Neuronal stem cell (in vitro differentiated cells): ENCODE results near the gene TNRC6B.
A peak's percentile ranks its signal among the peaks of the same experiment; 100 is the strongest.

Experiments
- DNase-seq: peaks from one replicate; pipeline ENCODE4 v3.0.0-alpha.2; 2013; ENCODE audit warnings: low spot score
- H2AFZ ChIP-seq: one replicate; pipeline ENCODE4 v1.6.1; 2013; ENCODE audit warnings: mild to moderate bottlenecking, low read length, inconsistent platforms
- H2AK5ac ChIP-seq: 2 replicates; pipeline ENCODE4 v1.6.1; 2013; ENCODE audit warnings: low read depth, mild to moderate bottlenecking, inconsistent platforms, low read length, moderate library complexity, mixed read lengths
- H2BK120ac ChIP-seq: 2 replicates; pipeline ENCODE4 v1.6.1; 2013; ENCODE audit warnings: low read depth, mild to moderate bottlenecking, inconsistent platforms, low read length, moderate library complexity, mixed read lengths
- H2BK12ac ChIP-seq: one replicate; pipeline ENCODE4 v1.6.1; 2013; ENCODE audit warnings: low read length, inconsistent platforms
- H2BK15ac ChIP-seq: 2 replicates; pipeline ENCODE4 v1.6.1; 2013; ENCODE audit warnings: mild to moderate bottlenecking, low read length, inconsistent platforms, mixed read lengths
- H2BK5ac ChIP-seq: one replicate; pipeline ENCODE4 v1.6.1; 2013; ENCODE audit warnings: inconsistent platforms, mild to moderate bottlenecking, low read length, moderate library complexity
- H3K14ac ChIP-seq: one replicate; pipeline ENCODE4 v1.6.1; 2013; ENCODE audit warnings: low read length, inconsistent platforms
- H3K18ac ChIP-seq: 2 replicates; pipeline ENCODE4 v1.6.1; 2013; ENCODE audit warnings: low read length, inconsistent platforms
- H3K23ac ChIP-seq: 2 replicates; pipeline ENCODE4 v1.6.1; 2013; ENCODE audit warnings: low read depth, mild to moderate bottlenecking, mixed read lengths, low read length, inconsistent platforms; ENCODE audit not compliant: poor library complexity
- H3K27ac ChIP-seq: replicated peaks from 3 replicates; pipeline ENCODE4 v1.5.1; 2013; ENCODE audit warnings: low read length, inconsistent platforms
- H3K27me3 ChIP-seq, 3 experiments: 2 replicates each; pipeline ENCODE4 v1.6.1; 2013; ENCODE audit warnings: low read length in 3 of 3, mild to moderate bottlenecking in 2 of 3, inconsistent platforms in 1 of 3, low read depth in 1 of 3, mixed read lengths in 1 of 3, moderate library complexity in 1 of 3; ENCODE audit not compliant: control insufficient read depth in 3 of 3, insufficient read depth in 3 of 3
- H3K36me3 ChIP-seq, 2 donors: replicated peaks in 1 of 2; 2 replicates each; pipeline ENCODE4 v1.6.1; 2013; ENCODE audit warnings: low read length in 2 of 2; ENCODE audit not compliant: control insufficient read depth in 2 of 2, insufficient read depth in 2 of 2
- H3K4ac ChIP-seq: 2 replicates; pipeline ENCODE4 v1.6.1; 2013; ENCODE audit warnings: inconsistent platforms, mild to moderate bottlenecking, low read length, moderate library complexity
- H3K4me1 ChIP-seq, 2 donors: 1 replicate in 1 of 2; 2 replicates in 1 of 2; pipeline ENCODE4 v1.6.1; 2013; ENCODE audit warnings: low read length in 2 of 2, low read depth in 1 of 2; ENCODE audit not compliant: control insufficient read depth in 2 of 2, insufficient read depth in 1 of 2
- H3K4me2 ChIP-seq: one replicate; pipeline ENCODE4 v1.6.1; 2013; ENCODE audit warnings: mild to moderate bottlenecking, low read length, inconsistent platforms; ENCODE audit not compliant: insufficient read depth, poor library complexity, severe bottlenecking
- H3K4me3 ChIP-seq, 2 donors: 2 replicates each; pipeline ENCODE4 v1.5.1; 2013; ENCODE audit warnings: low read length in 2 of 2, mild to moderate bottlenecking in 2 of 2, inconsistent platforms in 1 of 2, moderate library complexity in 1 of 2
- H3K79me1 ChIP-seq: one replicate; pipeline ENCODE4 v1.6.1; 2013; ENCODE audit warnings: low read depth, mild to moderate bottlenecking, inconsistent platforms, low read length, moderate library complexity
- H3K9ac ChIP-seq: one replicate; pipeline ENCODE4 v1.6.1; 2013; ENCODE audit warnings: mild to moderate bottlenecking, low read depth, low read length, inconsistent platforms; ENCODE audit not compliant: poor library complexity
- H3K9me3 ChIP-seq, 2 donors: replicated peaks in 1 of 2; 2 replicates each; pipeline versions ENCODE3 to v1.6.1; 2013; ENCODE audit warnings: low read length in 2 of 2, mild to moderate bottlenecking in 2 of 2, inconsistent platforms in 1 of 2, low read depth in 1 of 2, mixed read lengths in 1 of 2, moderate library complexity in 1 of 2; ENCODE audit not compliant: control insufficient read depth in 2 of 2, insufficient read depth in 1 of 2
- H4K8ac ChIP-seq: one replicate; pipeline ENCODE4 v1.6.1; 2013; ENCODE audit warnings: low read depth, mild to moderate bottlenecking, inconsistent platforms, low read length, moderate library complexity
- H4K91ac ChIP-seq: one replicate; pipeline ENCODE4 v1.6.1; 2013; ENCODE audit warnings: low read length, low read depth, mild to moderate bottlenecking, inconsistent platforms; ENCODE audit not compliant: poor library complexity
- WGBS, 2 donors: extraction: QIAGEN DNeasy Blood & Tissue Kit; methylation state at CpG; one replicate each; pipeline ENCODE4 v1.1.7; 2013; ENCODE audit warnings: missing lambda C conversion rate in 2 of 2, mixed read lengths in 1 of 2; ENCODE audit not compliant: insufficient read length in 2 of 2, insufficient replicate concordance in 1 of 2; ENCODE audit errors: extremely low coverage in 2 of 2; 5-methylcytosine and 5-hydroxymethylcytosine counted together

The TNRC6B gene

DNA sequence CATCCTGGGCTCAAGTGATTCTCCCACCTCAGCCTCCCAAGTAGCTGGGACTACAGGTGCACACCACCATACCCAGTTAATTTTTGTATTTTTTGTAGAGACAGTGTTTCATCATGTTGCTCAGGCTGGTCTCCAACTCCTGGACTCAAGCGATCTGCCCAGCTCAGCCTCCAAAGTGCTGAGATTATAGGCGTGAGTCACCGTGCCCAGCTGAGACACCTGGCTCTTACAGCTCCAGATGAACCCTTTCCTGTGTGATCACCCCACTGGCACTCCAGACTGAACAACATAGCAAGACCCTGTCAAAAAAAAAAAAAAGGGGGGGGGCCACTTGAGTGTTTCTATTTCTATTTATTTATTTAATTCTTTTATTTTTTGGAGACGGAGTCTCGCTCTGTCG lies 167.5 kb downstream of the TNRC6B start:
- Histone ChIP-seq H3K27ac (no peak overlapping the region), H3K27me3 (no peaks in the 10 kb centered on the region), H3K79me1 (peaks cover 7% of the 10 kb centered on the region), H3K18ac (no peak overlapping the region), H4K91ac (no peak overlapping the region), H3K36me3 (peaks cover 3 to 22% of the 10 kb centered on the region in 2 donors), H2BK15ac (no peak overlapping the region), H2AFZ (no peak overlapping the region), H3K4me1 (peaks cover 2 to 10% of the 10 kb centered on the region in 2 donors), H3K14ac (no peak overlapping the region), H3K4me3 (peak overlapping the region in 1 of 2 donors; percentile 84), H2BK5ac (no peak overlapping the region), H2BK120ac (no peak overlapping the region), H3K9ac (no peak overlapping the region), H3K23ac (no peak overlapping the region), H3K4me2 (no peak overlapping the region), H3K4ac (no peak overlapping the region), H2AK5ac (no peak overlapping the region), H3K9me3 (peaks cover 0 to 2% of the 10 kb centered on the region in 2 donors), H2BK12ac (no peak overlapping the region), H4K8ac (no peak overlapping the region)
- DNase-seq, result no peak
- no CpG with 5 or more reads among the region's 6 CpGs for WGBS, 2 donors

GRCh38 chr22:40345815-40346184 lies 168.1 kb downstream of the TNRC6B start:
- Histone ChIP-seq H3K27me3 (no peaks in the 10 kb centered on the region), H3K27ac (peak overlapping the region; percentile 89), H2BK120ac (no peak overlapping the region), H3K18ac (peak overlapping the region; percentile 77), H3K23ac (no peak overlapping the region), H3K9ac (peak overlapping the region; percentile 87), H2AFZ (peak overlapping the region; percentile 94), H3K14ac (no peak overlapping the region), H2BK5ac (peak overlapping the region; percentile 88), H3K79me1 (peaks cover 7% of the 10 kb centered on the region), H2BK12ac (no peak overlapping the region), H3K4me1 (peaks cover 2 to 10% of the 10 kb centered on the region in 2 donors), H3K4ac (no peak overlapping the region), H4K8ac (no peak overlapping the region), H2AK5ac (no peak overlapping the region), H3K4me3 (peak overlapping the region; percentile 84 to 90), H2BK15ac (no peak overlapping the region), H3K36me3 (peaks cover 5 to 27% of the 10 kb centered on the region in 2 donors), H3K9me3 (peaks cover 0 to 2% of the 10 kb centered on the region in 2 donors), H3K4me2 (peak overlapping the region; percentile 95), H4K91ac (peak overlapping the region; percentile 86)
- DNase-seq, result no peak
- WGBS, 2 donors, result no CpG with 5 or more reads among the region's 20 CpGs

DNA sequence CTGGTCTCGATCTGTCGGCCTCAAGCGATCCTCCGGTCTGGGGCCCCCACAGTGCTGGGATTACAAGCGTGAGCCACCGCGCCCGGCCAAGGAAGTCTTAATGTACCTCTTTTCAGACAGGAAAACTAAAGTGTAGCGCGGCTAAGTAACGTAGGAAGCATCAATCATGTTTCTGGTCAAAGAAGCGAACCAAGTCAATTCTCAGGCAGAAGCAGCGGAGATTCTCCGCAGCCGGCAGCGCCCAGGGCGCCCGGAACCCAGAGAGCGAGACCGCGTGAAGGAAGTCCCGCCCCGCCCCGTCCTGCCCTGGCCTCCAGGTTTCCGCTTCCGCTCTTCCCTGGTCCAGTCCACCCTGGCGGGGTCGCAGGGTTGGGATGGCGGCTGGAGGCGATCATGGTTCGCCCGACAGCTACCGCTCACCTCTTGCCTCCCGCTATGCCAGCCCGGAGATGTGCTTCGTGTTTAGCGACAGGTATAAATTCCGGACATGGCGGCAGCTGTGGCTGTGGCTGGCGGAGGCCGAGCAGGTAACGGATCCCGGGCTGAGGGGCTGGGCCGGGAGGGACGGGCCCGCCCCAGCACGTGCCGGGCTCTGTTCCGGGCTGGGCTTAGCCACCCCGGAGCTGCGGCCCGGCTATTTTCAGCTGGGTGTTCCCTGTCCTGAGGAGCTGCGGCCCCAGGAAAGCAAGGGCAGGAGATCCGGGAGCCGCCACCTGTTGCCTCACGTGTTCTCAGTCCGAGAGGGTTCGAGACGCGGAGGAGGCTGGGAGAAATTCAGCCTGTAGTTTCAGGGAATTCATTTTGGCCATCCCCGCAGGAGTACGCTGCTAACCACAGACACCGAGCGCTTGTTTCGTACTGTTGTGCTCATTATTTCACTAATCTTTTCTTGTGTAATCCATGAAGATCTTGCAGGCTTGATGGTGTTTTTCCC lies 168.7 kb downstream of the TNRC6B start, which contains the start of gene ADSL:
Gene ADSL (plus strand): TSS at position 316 of the 934 bp plus-strand sequence. CDS start 59 bp downstream, at position 375.
- H3K79me1 ChIP-seq, result peaks cover 7% of the 10 kb centered on the region
- peaks cover 6 to 32% of the 10 kb centered on the region in 2 donors for H3K36me3 ChIP-seq
- no peaks in the 10 kb centered on the region for H3K27me3 ChIP-seq
- no peak within 1 kb of the TSS for H3K14ac ChIP-seq
- H3K4me3 ChIP-seq, result peak within 1 kb of the TSS; percentile 84 to 90
- peak within 1 kb of the TSS; percentile 88 for H2BK5ac ChIP-seq
- peak within 1 kb of the TSS; percentile 94 for H2AFZ ChIP-seq
- H3K27ac ChIP-seq, result peak within 1 kb of the TSS; percentile 89
- H3K4me1 ChIP-seq, result peaks cover 2 to 10% of the 10 kb centered on the region in 2 donors
- H2BK15ac ChIP-seq, result no peak within 1 kb of the TSS
- H4K8ac ChIP-seq, result peak within 1 kb of the TSS; percentile 74
- peak within 1 kb of the TSS; percentile 99 for H3K23ac ChIP-seq
- H2BK120ac ChIP-seq, result peak within 1 kb of the TSS; percentile 75
- peak; percentile 81 for DNase-seq
- no peak within 1 kb of the TSS for H2BK12ac ChIP-seq
- peak within 1 kb of the TSS; percentile 97 for H3K18ac ChIP-seq
- peak within 1 kb of the TSS; percentile 86 for H4K91ac ChIP-seq
- H3K4ac ChIP-seq, result no peak within 1 kb of the TSS
- peak within 1 kb of the TSS; percentile 95 for H3K4me2 ChIP-seq
- no peak within 1 kb of the TSS for H2AK5ac ChIP-seq
- H3K9ac ChIP-seq, result peak within 1 kb of the TSS; percentile 99
- peaks cover 0 to 2% of the 10 kb centered on the region in 2 donors for H3K9me3 ChIP-seq
- WGBS, 2 donors, result no CpG with 5 or more reads among the region's 65 CpGs

DNA sequence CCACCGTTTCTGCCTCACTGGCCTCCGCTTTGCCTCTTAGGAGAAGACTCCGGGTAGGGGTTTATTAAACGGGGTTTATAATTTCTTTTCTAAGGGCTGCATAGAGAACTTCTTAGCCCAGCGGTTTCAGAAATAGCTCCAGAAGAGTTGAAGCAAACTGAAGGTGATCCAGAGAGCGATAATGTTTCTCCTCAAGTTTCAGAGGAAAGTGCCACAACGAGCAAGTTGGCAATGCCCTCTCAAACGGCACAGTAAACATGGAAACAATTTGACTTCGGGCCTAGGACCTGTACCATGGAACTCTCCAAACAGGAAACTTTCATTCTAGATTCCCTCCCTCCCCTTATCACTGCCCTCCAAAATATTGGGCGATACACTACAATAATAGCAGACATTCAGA lies 169.6 kb downstream of the TNRC6B start:
- no peak overlapping the region for H2BK15ac ChIP-seq
- peak overlapping the region; percentile 75 for H3K9ac ChIP-seq
- no peak overlapping the region for H2BK120ac ChIP-seq
- H3K4me2 ChIP-seq, result peak overlapping the region; percentile 87
- H2BK5ac ChIP-seq, result peak overlapping the region; percentile 88
- H3K79me1 ChIP-seq, result peaks cover 7% of the 10 kb centered on the region
- H3K4me1 ChIP-seq, result peaks cover 2 to 10% of the 10 kb centered on the region in 2 donors
- DNase-seq, result no peak
- no peak overlapping the region for H2AFZ ChIP-seq
- no peak overlapping the region for H2BK12ac ChIP-seq
- H2AK5ac ChIP-seq, result no peak overlapping the region
- no peak overlapping the region for H3K18ac ChIP-seq
- H3K23ac ChIP-seq, result no peak overlapping the region
- H4K91ac ChIP-seq, result no peak overlapping the region
- no peaks in the 10 kb centered on the region for H3K27me3 ChIP-seq
- no peak overlapping the region for H3K27ac ChIP-seq
- peak overlapping the region; percentile 84 to 90 for H3K4me3 ChIP-seq
- no peak overlapping the region for H3K14ac ChIP-seq
- H4K8ac ChIP-seq, result no peak overlapping the region
- H3K36me3 ChIP-seq, result peaks cover 9 to 41% of the 10 kb centered on the region in 2 donors
- no CpG with 5 or more reads among the region's 10 CpGs for WGBS, 2 donors
- peaks cover 0 to 2% of the 10 kb centered on the region in 2 donors for H3K9me3 ChIP-seq
- no peak overlapping the region for H3K4ac ChIP-seq
